ENCODE results near the gene STOX1.
"Not testable (repeated sequence)": the region's sequence is repeated elsewhere in the genome, so short reads cannot be mapped to it uniquely, and the experiment has no call there.

The STOX1 gene

GRCh38 chr10:68829521-68829920 lies 2.2 kb downstream of the STOX1 start:
- DNase-seq = no peak

GRCh38 chr10:68829952-68830351 lies 2.6 kb downstream of the STOX1 start:
- no peak for DNase-seq

- DNase-seq = no peak
Observed at GRCh38 chr10:68831961-68832455, 4.7 kb downstream of the STOX1 start.

- no peak for DNase-seq
Observed at GRCh38 chr10:68832601-68833000, 5.3 kb downstream of the STOX1 start.

- no peak for DNase-seq
Observed at GRCh38 chr10:68837626-68838322, 10.4 kb downstream of the STOX1 start.

GRCh38 chr10:68840650-68841049 lies 13.3 kb downstream of the STOX1 start:
- not testable (repeated sequence) for DNase-seq

GRCh38 chr10:68848281-68848680 lies 20.9 kb downstream of the STOX1 start:
- DNase-seq = no peak

GRCh38 chr10:68848806-68849205 lies 21.5 kb downstream of the STOX1 start:
- DNase-seq = no peak

- no peak for DNase-seq
Observed at GRCh38 chr10:68856352-68856751, 29.0 kb downstream of the STOX1 start.

- DNase-seq = no peak
Observed at GRCh38 chr10:68857005-68857404, 29.7 kb downstream of the STOX1 start.

GRCh38 chr10:68861253-68861652 lies 33.9 kb downstream of the STOX1 start:
- no peak for DNase-seq

GRCh38 chr10:68864611-68865010 lies 37.3 kb downstream of the STOX1 start:
- no peak for DNase-seq

GRCh38 chr10:68868173-68868572 lies 40.8 kb downstream of the STOX1 start:
- not testable (repeated sequence) for DNase-seq

- DNase-seq = no peak
Observed at GRCh38 chr10:68869623-68870022, 42.3 kb downstream of the STOX1 start.

GRCh38 chr10:68870061-68870460 lies 42.7 kb downstream of the STOX1 start:
- no peak for DNase-seq

- no peak for DNase-seq
Observed at GRCh38 chr10:68870545-68871104, 43.3 kb downstream of the STOX1 start.

- DNase-seq = peak; percentile 39
Observed at GRCh38 chr10:68871105-68871711, 43.9 kb downstream of the STOX1 start.

GRCh38 chr10:68871731-68872342 lies 44.5 kb downstream of the STOX1 start:
- peak; percentile 78 for DNase-seq

GRCh38 chr10:68876246-68877138 lies 49.2 kb downstream of the STOX1 start:
- DNase-seq = no peak

- DNase-seq = no peak
Observed at GRCh38 chr10:68877482-68878110, 50.3 kb downstream of the STOX1 start.

- DNase-seq = no peak
Observed at GRCh38 chr10:68878496-68878895, 51.2 kb downstream of the STOX1 start.

- DNase-seq = no peak
Observed at GRCh38 chr10:68879628-68880027, 52.3 kb downstream of the STOX1 start.

Measured in kidney glomerular epithelial cell (primary cell).